GM21619 (cell line): ENCODE measurements around the gene SPNS2.

Source experiments
- ATAC-seq: cut with Tn5 transposase; IDR thresholded peaks from one replicate; pipeline ENCODE4 v1.9.1; 2021; ENCODE audit not compliant: unreplicated experiment

The SPNS2 gene

DNA sequence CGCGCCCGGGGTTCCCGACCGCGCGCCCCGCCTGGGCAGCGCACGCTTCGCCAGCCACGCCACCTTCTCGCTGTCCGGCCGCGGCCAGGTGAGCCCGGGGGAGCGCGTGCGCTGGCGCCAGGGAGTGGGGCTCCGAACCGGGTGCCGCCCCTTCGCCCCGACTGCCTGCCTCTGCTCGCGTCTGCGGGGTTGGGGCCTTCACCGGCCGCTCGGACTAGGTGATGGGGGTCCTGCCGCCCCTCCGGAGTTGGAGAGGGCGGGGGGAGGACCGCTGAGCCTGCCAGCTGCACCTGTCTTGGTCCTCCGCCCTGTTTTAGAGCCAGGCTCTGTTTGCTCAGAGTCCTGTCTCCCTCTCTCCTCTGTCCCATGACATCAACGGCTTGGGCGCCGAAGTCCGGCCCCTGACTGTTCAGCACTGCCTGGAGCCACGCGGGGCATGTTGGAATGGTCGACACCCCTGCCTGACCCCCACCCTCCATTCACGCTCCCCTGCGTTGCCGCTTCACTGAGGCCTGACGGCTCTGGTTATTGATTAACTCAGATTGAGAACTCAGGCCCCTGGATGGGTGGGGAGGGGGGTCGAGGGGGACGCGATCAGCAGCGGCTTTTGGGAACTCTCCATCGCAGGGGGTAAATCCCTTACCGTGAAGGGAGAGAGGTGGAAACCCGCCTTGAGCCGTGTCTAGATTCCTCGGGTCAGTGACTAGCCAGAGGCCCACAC is 86.4 kb downstream of the SPNS2 start:
- ATAC-seq: no peak

GRCh38 chr17:4585638-4585994 is 86.9 kb downstream of the SPNS2 start:
- no peak for ATAC-seq

DNA sequence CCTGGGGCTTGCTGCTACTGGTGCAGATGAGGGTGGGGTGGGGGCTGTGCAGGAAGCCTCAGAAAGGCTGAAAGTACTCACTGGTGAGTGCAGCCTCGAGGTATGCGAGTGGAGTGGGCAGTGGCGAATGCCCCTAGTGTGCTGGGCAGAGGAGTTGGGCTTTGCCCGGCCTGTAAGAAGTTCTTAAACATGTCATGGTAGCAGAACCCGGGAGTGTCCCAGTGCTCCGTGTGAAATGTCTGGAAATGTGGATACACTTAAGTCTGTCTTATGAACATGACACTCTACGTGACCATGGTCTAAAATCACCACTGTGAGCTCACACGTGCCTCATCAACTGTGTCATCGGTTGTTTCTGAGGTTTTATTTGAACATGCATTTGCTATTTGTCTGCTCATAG is 87.4 kb downstream of the SPNS2 start:
- ATAC-seq: no peak

DNA sequence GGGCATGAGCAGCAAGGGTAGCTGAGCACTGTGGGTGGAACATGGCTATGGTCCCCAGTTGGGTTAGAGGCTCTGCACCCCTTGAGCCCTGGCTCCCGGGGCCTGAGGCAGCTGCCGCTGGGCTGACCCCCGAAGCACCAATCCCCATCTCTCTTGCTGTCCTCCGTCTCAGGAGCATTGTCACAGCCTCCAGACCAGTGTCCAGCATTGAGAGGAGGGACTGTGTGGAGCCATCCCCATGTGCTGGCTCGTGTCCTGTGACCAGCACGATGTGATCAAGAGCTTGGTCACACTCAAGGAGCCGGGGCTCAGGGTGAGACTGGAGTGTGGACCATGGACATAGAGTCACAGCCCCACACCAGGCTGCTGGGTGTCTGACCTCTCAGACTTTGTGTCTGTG is 88.5 kb downstream of the SPNS2 start:
- ATAC-seq: no peak

- no peak for ATAC-seq
These were observed 89.1 kb downstream of the SPNS2 start for GRCh38 chr17:4587803-4588202.

- ATAC-seq: no peak
These were observed 89.7 kb downstream of the SPNS2 start for GRCh38 chr17:4588391-4588790.
